GM18520 (cell line): Measurements from ENCODE around the gene CENPU.

Experiments
- ATAC-seq: cut with Tn5 transposase; IDR thresholded peaks from one replicate; pipeline ENCODE4 v1.9.1; 2021; ENCODE audit not compliant: unreplicated experiment

CENPU gene

DNA sequence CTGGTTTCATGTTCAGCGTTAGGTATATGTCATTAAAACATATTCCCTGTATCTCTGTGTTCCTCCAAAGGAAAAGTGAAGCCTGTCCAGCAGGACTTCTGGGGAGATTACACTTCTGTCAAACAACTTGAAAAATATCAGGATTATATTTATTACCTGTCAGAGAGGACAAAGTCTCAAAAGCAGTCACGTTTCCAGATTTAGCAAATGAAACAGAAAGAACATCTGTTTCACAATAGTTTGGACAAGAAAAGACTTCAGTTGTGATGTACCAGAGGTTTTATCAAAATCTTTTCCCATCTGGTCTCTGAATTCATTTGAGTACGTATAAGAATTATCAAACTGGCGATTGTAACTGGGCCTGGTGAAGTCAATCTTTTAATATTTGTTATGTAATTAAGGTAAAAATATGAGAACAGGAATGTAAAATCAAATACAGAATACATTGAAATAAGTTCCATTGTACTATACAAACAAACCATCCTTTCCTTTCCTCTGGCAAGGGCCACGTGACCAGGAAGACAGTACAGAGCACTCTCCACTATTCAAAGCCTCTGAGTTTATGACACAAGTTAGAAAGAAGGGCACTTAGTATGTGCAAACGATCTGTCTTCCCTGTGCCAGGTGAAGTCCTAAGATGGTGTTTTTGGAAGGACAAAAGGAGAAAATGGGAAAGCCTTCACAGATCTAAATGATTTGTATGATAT lies 87.8 kb downstream of the CENPU start:
- no peak for ATAC-seq

GRCh38 chr4:184644553-184645307 lies 89.2 kb downstream of the CENPU start:
- no peak for ATAC-seq
